C4-2B (cell line): ENCODE results near the gene STAT5B.

Experiments
- H3K27ac ChIP-seq: fragments of 450-650 bp; 2 replicates; pipeline ENCODE4 v1.5.1; 2017
- ZFX ChIP-seq: fragments of 450-650 bp; IDR thresholded peaks from 2 replicates; pipeline ENCODE4 v1.6.1; 2017
- TF ChIP-seq, protein P1 (sequence below): fragments of 450-650 bp; conservative IDR thresholded peaks from 2 replicates; pipeline ENCODE4 v1.5.1; 2017; ENCODE audit warnings: mild to moderate bottlenecking

Gene STAT5B

DNA sequence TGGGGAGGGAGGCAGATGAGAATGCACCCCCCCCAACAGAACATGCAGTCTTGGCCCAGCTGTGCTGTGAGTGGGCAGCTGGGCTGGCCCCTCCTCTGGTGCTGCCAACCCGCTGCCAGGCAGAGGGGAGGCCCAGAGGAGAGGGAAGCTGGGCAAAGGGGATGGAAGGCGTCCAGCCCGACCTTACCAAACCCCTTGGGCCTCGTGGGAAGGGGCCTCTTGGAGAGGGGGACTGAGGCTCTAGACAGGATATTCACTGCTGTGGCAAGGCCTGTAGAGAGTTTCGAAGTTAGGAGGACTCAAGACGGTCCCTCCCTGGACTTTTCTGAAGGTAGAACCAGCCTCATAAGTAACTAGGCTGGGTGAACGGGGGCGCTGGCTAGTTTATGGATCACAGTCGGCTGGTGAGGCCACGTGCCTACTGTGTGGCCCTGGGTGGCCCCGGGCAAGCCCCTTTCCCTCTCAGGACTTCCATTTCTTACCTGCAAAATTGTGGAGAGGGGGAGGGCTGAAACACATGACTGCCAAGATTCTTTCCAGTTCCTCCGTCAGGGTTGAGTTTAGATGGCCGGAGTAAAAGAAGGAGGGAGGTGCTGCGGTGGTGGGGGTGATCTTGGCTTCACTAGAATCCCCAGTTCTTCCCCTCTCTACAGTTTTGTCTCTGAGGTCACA, 11.2 kb upstream of the STAT5B start:
- peak overlapping the region; percentile 29; the same call in 1 of the 2 replicates for H3K27ac ChIP-seq
- no peak for TF ChIP-seq ZFX
- TF ChIP-seq, protein P1, sequence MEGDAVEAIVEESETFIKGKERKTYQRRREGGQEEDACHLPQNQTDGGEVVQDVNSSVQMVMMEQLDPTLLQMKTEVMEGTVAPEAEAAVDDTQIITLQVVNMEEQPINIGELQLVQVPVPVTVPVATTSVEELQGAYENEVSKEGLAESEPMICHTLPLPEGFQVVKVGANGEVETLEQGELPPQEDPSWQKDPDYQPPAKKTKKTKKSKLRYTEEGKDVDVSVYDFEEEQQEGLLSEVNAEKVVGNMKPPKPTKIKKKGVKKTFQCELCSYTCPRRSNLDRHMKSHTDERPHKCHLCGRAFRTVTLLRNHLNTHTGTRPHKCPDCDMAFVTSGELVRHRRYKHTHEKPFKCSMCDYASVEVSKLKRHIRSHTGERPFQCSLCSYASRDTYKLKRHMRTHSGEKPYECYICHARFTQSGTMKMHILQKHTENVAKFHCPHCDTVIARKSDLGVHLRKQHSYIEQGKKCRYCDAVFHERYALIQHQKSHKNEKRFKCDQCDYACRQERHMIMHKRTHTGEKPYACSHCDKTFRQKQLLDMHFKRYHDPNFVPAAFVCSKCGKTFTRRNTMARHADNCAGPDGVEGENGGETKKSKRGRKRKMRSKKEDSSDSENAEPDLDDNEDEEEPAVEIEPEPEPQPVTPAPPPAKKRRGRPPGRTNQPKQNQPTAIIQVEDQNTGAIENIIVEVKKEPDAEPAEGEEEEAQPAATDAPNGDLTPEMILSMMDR = no peak

GRCh38 chr17:42286411-42287221, 10.4 kb upstream of the STAT5B start:
- H3K27ac ChIP-seq = no peak overlapping the region
- no peak for TF ChIP-seq ZFX
- TF ChIP-seq, protein P1 = no peak

DNA sequence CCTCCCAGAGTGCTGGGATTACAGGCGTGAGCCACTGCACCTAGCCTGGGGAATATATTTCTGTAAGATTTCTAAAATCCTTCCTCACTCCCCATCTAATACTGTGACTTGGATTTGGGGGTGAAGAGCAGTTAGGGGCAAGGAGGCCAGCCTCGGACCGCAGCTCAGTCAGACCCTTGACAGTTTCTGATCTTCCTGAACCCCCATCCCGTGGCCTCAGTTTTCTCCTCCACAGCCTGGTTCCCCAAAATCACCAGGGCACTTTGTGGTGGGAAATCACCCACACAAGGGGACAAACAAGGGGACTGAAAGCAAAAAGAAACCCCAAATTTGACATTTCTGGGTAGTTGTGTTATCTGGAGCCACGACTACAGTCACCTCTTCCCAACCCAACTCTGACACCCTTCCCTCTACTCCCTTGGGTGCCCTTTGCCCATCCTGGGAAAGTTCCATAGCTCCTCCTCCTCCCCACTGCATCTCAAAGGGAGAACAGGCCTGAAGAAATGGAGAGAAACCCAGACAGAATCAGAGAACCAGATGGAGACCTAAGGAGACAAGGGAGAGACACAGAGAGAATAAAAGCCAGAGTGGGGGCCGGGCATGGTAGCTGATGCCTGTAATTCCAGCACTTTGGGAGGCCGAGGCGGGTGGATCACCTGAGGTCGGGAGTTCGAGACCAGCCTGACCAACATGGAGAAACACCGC, 9.3 kb upstream of the STAT5B start:
- TF ChIP-seq, protein P1 = no peak
- no peak for TF ChIP-seq ZFX
- no peak overlapping the region for H3K27ac ChIP-seq

DNA sequence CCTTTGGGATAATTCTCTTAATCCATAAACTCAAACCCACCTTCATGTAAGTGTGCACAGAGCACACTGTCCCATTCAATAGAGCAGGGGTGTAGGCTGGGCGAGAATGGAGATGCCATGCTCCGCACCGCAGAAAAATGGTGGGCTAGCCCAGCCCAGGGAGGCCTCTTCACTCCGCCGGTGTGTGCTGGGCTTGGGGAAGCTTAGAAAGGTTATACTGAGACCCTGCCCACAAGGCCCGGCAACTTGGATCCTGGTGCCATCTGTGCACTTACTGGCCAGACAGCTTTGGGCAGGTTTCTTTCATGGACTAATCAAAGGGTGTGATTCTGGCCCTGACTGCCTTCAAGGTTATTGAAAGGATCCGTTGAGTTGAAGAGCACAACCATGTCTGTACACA, 8.4 kb upstream of the STAT5B start:
- no peak for TF ChIP-seq ZFX
- TF ChIP-seq, protein P1 = no peak
- H3K27ac ChIP-seq = no peak overlapping the region

DNA sequence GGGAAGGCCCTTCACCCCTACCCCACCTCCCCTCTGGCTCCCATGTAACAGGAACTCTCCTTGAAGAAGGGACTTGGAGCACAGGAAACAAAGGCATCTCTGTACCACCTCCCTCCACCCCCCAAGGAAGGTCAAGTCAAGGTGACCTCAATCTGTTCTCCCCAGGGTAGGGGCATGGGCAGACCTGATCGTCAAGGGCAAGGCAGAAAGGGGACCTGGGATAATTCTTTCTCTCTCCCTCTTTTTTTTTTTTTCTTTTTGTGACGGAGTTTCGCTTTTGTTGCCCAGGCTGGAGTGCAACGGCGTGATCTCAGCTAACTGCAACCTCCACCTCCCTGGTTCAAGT, 7.8 kb upstream of the STAT5B start:
- H3K27ac ChIP-seq = no peak overlapping the region
- TF ChIP-seq ZFX = no peak
- TF ChIP-seq, protein P1 = no peak

GRCh38 chr17:42283241-42284023, 7.2 kb upstream of the STAT5B start:
- H3K27ac ChIP-seq = no peak overlapping the region

More at GRCh38 chr17:42283241-42284023, 7.2 kb upstream of the STAT5B start:
- TF ChIP-seq, protein P1 = no peak
- no peak for TF ChIP-seq ZFX
